Measurements from ENCODE around the gene GSK3A. TPM values are rescaled to one million over a fixed set of nuclear protein-coding genes. Genes with fewer than 3 reads are reported as not detected.

GSK3A gene
- total and polyA plus RNA-seq, 9 of the 15 experiments (the other 6 are each of a cell fraction or from before 2014, with no cell fraction given), result 0.62 to 90.7 (median 33.3) TPM

DNA sequence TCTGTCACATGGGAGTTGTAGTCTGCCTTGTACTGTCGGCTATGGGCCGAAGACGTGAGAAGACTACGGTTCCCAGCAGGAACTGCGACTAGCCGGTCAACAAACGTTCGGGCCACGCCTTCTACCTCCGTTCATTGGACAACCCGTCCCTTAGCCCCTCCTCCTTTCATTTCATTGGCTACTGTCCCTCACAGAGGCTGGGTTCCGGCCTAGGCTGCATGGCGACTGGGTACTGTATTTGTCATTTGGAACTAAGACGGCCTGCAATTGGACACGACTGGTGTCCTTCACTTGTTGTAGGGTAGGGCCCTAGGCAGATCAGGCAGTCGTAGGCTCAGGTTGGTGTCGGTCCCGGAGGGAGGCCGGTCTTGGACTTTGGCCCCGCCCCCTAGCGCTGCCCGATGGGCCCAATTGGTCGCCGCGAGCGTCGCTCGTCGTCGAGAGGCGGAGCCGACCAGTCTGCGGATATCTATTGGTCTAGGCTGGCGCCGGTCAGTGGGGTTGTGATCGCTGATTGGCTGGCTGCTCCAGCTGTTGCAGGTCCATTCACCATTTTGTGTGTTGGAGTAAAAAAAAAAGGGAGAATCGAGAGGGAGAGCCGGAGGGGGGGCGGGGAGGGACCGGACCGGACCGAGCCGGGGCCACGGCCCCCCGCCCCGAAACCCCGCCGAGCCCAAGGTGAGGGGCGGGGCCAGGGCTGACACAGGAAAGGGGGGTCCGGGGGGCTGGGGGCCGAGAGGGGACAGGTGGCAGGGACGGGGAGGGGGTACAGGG lies 26.5 kb upstream of the GSK3A start, which contains the start of gene CIC (continued):
- peak; percentile 76 for TF ChIP-seq ZNF197 (CRISPR knock-in tag; IDR thresholded peaks at IDR 0.05; ENCODE audit: low read depth)
- TF ChIP-seq SOX6 (IDR thresholded peaks at IDR 0.05), result no peak
- no peak for TF ChIP-seq STAG1 (CRISPR knock-in tag; IDR thresholded peaks at IDR 0.05; ENCODE audit: borderline replicate concordance)
- no peak; the same call in 1 of the 2 replicates for TF ChIP-seq BACH1 (tag; IDR thresholded peaks at IDR 0.05)
- no peak for TF ChIP-seq NFE2 (IDR thresholded peaks at IDR 0.05; ENCODE audit: low read depth)
- no peak for TF ChIP-seq TCF7 (IDR thresholded peaks at IDR 0.05; ENCODE audit: borderline replicate concordance)
- no peak for TF ChIP-seq BCOR (IDR thresholded peaks at IDR 0.05)
- TF ChIP-seq PHB (CRISPR knock-in tag; IDR thresholded peaks at IDR 0.05), result no peak
- no peak for TF ChIP-seq ZNF134 (CRISPR knock-in tag; conservative IDR thresholded peaks at IDR 0.05)
- TF ChIP-seq, protein P1, sequence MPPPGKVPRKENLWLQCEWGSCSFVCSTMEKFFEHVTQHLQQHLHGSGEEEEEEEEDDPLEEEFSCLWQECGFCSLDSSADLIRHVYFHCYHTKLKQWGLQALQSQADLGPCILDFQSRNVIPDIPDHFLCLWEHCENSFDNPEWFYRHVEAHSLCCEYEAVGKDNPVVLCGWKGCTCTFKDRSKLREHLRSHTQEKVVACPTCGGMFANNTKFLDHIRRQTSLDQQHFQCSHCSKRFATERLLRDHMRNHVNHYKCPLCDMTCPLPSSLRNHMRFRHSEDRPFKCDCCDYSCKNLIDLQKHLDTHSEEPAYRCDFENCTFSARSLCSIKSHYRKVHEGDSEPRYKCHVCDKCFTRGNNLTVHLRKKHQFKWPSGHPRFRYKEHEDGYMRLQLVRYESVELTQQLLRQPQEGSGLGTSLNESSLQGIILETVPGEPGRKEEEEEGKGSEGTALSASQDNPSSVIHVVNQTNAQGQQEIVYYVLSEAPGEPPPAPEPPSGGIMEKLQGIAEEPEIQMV (tag; conservative IDR thresholded peaks at IDR 0.05; ENCODE audit: low read depth), result no peak; the same call in 1 of the 2 replicates
- TF ChIP-seq NRF1 (conservative IDR thresholded peaks at IDR 0.05 in 1 of 2, IDR thresholded peaks at IDR 0.05 in 1 of 2), result peak; percentile 73 to 81
- no peak for TF ChIP-seq SRSF9 (IDR thresholded peaks at IDR 0.05; ENCODE audit: borderline replicate concordance, low read depth, low read length)
- TF ChIP-seq ZNF140 (CRISPR knock-in tag; IDR thresholded peaks at IDR 0.05), result no peak
- no peak for TF ChIP-seq XRCC5 (IDR thresholded peaks at IDR 0.05; ENCODE audit: low read depth, low read length)
- TF ChIP-seq, protein P2, sequence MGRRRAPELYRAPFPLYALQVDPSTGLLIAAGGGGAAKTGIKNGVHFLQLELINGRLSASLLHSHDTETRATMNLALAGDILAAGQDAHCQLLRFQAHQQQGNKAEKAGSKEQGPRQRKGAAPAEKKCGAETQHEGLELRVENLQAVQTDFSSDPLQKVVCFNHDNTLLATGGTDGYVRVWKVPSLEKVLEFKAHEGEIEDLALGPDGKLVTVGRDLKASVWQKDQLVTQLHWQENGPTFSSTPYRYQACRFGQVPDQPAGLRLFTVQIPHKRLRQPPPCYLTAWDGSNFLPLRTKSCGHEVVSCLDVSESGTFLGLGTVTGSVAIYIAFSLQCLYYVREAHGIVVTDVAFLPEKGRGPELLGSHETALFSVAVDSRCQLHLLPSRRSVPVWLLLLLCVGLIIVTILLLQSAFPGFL (CRISPR knock-in tag; IDR thresholded peaks at IDR 0.05), result no peak
- no peak for TF ChIP-seq ZFP30 (CRISPR knock-in tag; IDR thresholded peaks at IDR 0.05; ENCODE audit: borderline replicate concordance)
- TF ChIP-seq, protein P3, sequence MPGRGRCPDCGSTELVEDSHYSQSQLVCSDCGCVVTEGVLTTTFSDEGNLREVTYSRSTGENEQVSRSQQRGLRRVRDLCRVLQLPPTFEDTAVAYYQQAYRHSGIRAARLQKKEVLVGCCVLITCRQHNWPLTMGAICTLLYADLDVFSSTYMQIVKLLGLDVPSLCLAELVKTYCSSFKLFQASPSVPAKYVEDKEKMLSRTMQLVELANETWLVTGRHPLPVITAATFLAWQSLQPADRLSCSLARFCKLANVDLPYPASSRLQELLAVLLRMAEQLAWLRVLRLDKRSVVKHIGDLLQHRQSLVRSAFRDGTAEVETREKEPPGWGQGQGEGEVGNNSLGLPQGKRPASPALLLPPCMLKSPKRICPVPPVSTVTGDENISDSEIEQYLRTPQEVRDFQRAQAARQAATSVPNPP (IDR thresholded peaks at IDR 0.05; ENCODE audit: borderline replicate concordance, insufficient read depth, insufficient read length), result no peak
- TF ChIP-seq BRD9 (IDR thresholded peaks at IDR 0.05; ENCODE audit: low read depth, partially characterized antibody), result no peak
- no peak for TF ChIP-seq ZBTB1 (CRISPR knock-in tag; IDR thresholded peaks at IDR 0.05; ENCODE audit: borderline replicate concordance, low read depth)
- TF ChIP-seq, protein P4, sequence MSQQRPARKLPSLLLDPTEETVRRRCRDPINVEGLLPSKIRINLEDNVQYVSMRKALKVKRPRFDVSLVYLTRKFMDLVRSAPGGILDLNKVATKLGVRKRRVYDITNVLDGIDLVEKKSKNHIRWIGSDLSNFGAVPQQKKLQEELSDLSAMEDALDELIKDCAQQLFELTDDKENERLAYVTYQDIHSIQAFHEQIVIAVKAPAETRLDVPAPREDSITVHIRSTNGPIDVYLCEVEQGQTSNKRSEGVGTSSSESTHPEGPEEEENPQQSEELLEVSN (IDR thresholded peaks at IDR 0.05; ENCODE audit: borderline replicate concordance in 1 of 2, extremely low read depth in 1 of 2, insufficient read depth in 1 of 2, insufficient read length in 1 of 2, low read depth in 1 of 2, low read length in 1 of 2, poor library complexity in 1 of 2, severe bottlenecking in 1 of 2), result no peak
- TF ChIP-seq, protein P5, sequence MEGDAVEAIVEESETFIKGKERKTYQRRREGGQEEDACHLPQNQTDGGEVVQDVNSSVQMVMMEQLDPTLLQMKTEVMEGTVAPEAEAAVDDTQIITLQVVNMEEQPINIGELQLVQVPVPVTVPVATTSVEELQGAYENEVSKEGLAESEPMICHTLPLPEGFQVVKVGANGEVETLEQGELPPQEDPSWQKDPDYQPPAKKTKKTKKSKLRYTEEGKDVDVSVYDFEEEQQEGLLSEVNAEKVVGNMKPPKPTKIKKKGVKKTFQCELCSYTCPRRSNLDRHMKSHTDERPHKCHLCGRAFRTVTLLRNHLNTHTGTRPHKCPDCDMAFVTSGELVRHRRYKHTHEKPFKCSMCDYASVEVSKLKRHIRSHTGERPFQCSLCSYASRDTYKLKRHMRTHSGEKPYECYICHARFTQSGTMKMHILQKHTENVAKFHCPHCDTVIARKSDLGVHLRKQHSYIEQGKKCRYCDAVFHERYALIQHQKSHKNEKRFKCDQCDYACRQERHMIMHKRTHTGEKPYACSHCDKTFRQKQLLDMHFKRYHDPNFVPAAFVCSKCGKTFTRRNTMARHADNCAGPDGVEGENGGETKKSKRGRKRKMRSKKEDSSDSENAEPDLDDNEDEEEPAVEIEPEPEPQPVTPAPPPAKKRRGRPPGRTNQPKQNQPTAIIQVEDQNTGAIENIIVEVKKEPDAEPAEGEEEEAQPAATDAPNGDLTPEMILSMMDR (IDR thresholded peaks at IDR 0.05 in 2 of 3, conservative IDR thresholded peaks at IDR 0.05 in 1 of 3; ENCODE audit: insufficient read depth in 2 of 3, low read depth in 1 of 3, low read length in 3 of 3), result no peak
